ENCODE results near the gene NCL.
A peak's percentile ranks its signal among the peaks of the same experiment; 100 is the strongest.
"Not testable (repeated sequence)": the region's sequence is repeated elsewhere in the genome, so short reads cannot be mapped to it uniquely, and the experiment has no call there.

NCL gene

GRCh38 chr2:231430437-231430836, 33.8 kb downstream of the NCL start:
- not testable (repeated sequence) for DNase-seq (ENCODE audit: low spot score)

- DNase-seq (ENCODE audit: low spot score) = no peak
These were observed 34.4 kb downstream of the NCL start for GRCh38 chr2:231429901-231430300.

- no peak for DNase-seq (ENCODE audit: low spot score)
These were observed 35.1 kb downstream of the NCL start for GRCh38 chr2:231429152-231429551.

GRCh38 chr2:231427116-231427515, 37.2 kb downstream of the NCL start:
- no peak for DNase-seq (ENCODE audit: low spot score)

GRCh38 chr2:231425811-231426703, 38.2 kb downstream of the NCL start:
- DNase-seq (ENCODE audit: low spot score) = peak; percentile 94

GRCh38 chr2:231425291-231425810, 38.9 kb downstream of the NCL start:
- peak; percentile 54 for DNase-seq (ENCODE audit: low spot score)

GRCh38 chr2:231423176-231423575, 41.1 kb downstream of the NCL start:
- DNase-seq (ENCODE audit: low spot score) = no peak

GRCh38 chr2:231422056-231422455, 42.2 kb downstream of the NCL start:
- DNase-seq (ENCODE audit: low spot score) = no peak

- DNase-seq (ENCODE audit: low spot score) = no peak
These were observed 43.2 kb downstream of the NCL start for GRCh38 chr2:231421051-231421580.

GRCh38 chr2:231418820-231419640, 45.3 kb downstream of the NCL start:
- DNase-seq (ENCODE audit: low spot score) = no peak

GRCh38 chr2:231415029-231415428, 49.3 kb downstream of the NCL start:
- DNase-seq (ENCODE audit: low spot score) = no peak

- DNase-seq (ENCODE audit: low spot score) = no peak
These were observed 50.3 kb downstream of the NCL start for GRCh38 chr2:231413921-231414476.

GRCh38 chr2:231413456-231413855, 50.8 kb downstream of the NCL start:
- DNase-seq (ENCODE audit: low spot score) = no peak

- no peak for DNase-seq (ENCODE audit: low spot score)
These were observed 51.7 kb downstream of the NCL start for GRCh38 chr2:231412618-231412963.

GRCh38 chr2:231411831-231412617, 52.3 kb downstream of the NCL start:
- peak; percentile 86 for DNase-seq (ENCODE audit: low spot score)

GRCh38 chr2:231411237-231411636, 53.0 kb downstream of the NCL start:
- DNase-seq (ENCODE audit: low spot score) = no peak

GRCh38 chr2:231410293-231411004, 53.8 kb downstream of the NCL start:
- no peak for DNase-seq (ENCODE audit: low spot score)

- DNase-seq (ENCODE audit: low spot score) = no peak
These were observed 54.5 kb downstream of the NCL start for GRCh38 chr2:231409776-231410175.

- not testable (repeated sequence) for DNase-seq (ENCODE audit: low spot score)
These were observed 56.0 kb downstream of the NCL start for GRCh38 chr2:231408304-231408703.

- DNase-seq (ENCODE audit: low spot score) = not testable (repeated sequence)
These were observed 56.6 kb downstream of the NCL start for GRCh38 chr2:231407686-231408085.

All from SW480 (cell line).